Astrocyte (in vitro differentiated cells and primary cell): ENCODE results near the gene KRTAP21-2. TPM values are rescaled to one million over a fixed set of nuclear protein-coding genes. Genes with fewer than 3 reads are reported as not detected.

Experiments
- DNase-seq: peaks from one replicate; pipeline ENCODE4 v3.0.0-alpha.2; 2010; ENCODE audit warnings: low read depth
- FAIRE-seq: peaks from 2 replicates; lab custom pipeline; 2011; peaks lifted over from hg19 to GRCh38; lab: Jason Lieb, UNC
- H2AFZ ChIP-seq: 2 replicates; pipeline ENCODE4 v1.6.0; 2012; ENCODE audit warnings: low read depth, low read length, inconsistent platforms
- H3K27ac ChIP-seq: 2 replicates; pipeline ENCODE4 v1.5.1; 2011; ENCODE audit warnings: low read depth, low read length, inconsistent platforms
- H3K27me3 ChIP-seq: 2 replicates; pipeline ENCODE4 v1.6.0; 2011; ENCODE audit warnings: low read length, inconsistent platforms; ENCODE audit not compliant: insufficient read depth
- H3K36me3 ChIP-seq: 2 replicates; pipeline ENCODE4 v1.5.1; 2011; ENCODE audit warnings: low read length, inconsistent platforms; ENCODE audit not compliant: insufficient read depth
- H3K4me1 ChIP-seq: 2 replicates; pipeline ENCODE4 v1.5.1; 2011; ENCODE audit warnings: low read length, inconsistent platforms; ENCODE audit not compliant: insufficient read depth
- H3K4me2 ChIP-seq: 2 replicates; pipeline ENCODE4 v1.6.0; 2012; ENCODE audit warnings: low read length, inconsistent platforms
- H3K4me3 ChIP-seq: 2 replicates; pipeline ENCODE4 v1.5.1; 2011; ENCODE audit warnings: low read depth, mild to moderate bottlenecking, low read length, inconsistent platforms; ENCODE audit not compliant: insufficient read depth
- H3K79me2 ChIP-seq: 2 replicates; pipeline ENCODE4 v1.6.0; 2012; ENCODE audit warnings: mild to moderate bottlenecking, low read length, inconsistent platforms; ENCODE audit not compliant: insufficient read depth
- H3K9ac ChIP-seq: 2 replicates; pipeline ENCODE4 v1.6.0; 2012; ENCODE audit warnings: mild to moderate bottlenecking, low read length, inconsistent platforms
- H3K9me3 ChIP-seq: 2 replicates; pipeline ENCODE4 v1.5.1; 2012; ENCODE audit warnings: low read depth, mild to moderate bottlenecking, low read length, inconsistent platforms; ENCODE audit not compliant: insufficient read depth
- H4K20me1 ChIP-seq: 2 replicates; pipeline ENCODE4 v1.6.0; 2012; ENCODE audit warnings: low read length, inconsistent platforms; ENCODE audit not compliant: insufficient read depth
- H3K27ac Mint-ChIP-seq: one replicate; pipeline ENCODE4 v1.8.0; 2021; ENCODE audit warnings: mild to moderate bottlenecking, mixed read lengths; ENCODE audit not compliant: unreplicated experiment
- H3K27me3 Mint-ChIP-seq: one replicate; pipeline ENCODE4 v1.8.0; 2021; ENCODE audit warnings: low read depth, mixed read lengths; ENCODE audit not compliant: unreplicated experiment
- H3K36me3 Mint-ChIP-seq: one replicate; pipeline ENCODE4 v1.8.0; 2021; ENCODE audit warnings: low read depth, mixed read lengths; ENCODE audit not compliant: unreplicated experiment
- H3K4me1 Mint-ChIP-seq: one replicate; pipeline ENCODE4 v1.8.0; 2021; ENCODE audit warnings: low read depth, mixed read lengths; ENCODE audit not compliant: unreplicated experiment
- H3K4me3 Mint-ChIP-seq: one replicate; pipeline ENCODE4 v1.8.0; 2021; ENCODE audit warnings: mild to moderate bottlenecking, moderate library complexity, mixed read lengths; ENCODE audit not compliant: unreplicated experiment
- H3K9me3 Mint-ChIP-seq: one replicate; pipeline ENCODE4 v1.8.0; 2021; ENCODE audit warnings: mild to moderate bottlenecking, mixed read lengths; ENCODE audit not compliant: unreplicated experiment
- EZH2 ChIP-seq: IDR thresholded peaks from 2 replicates; pipeline ENCODE4 v1.6.1; 2012; ENCODE audit warnings: mild to moderate bottlenecking, low read length, inconsistent platforms; ENCODE audit not compliant: insufficient read depth
- total RNA-seq: library from RNA; stranded (reverse); gene quantifications from 2 replicates; pipeline ENCODE4 v1.2.1, GENCODE V29; 2021
- TF ChIP-seq, protein P1 (sequence below): IDR thresholded peaks from 2 replicates; pipeline ENCODE4 v1.5.1; 2011; ENCODE audit warnings: low read depth, mild to moderate bottlenecking, inconsistent platforms, low read length, moderate library complexity; ENCODE audit not compliant: insufficient read depth

The KRTAP21-2 gene
- total RNA-seq, 1 donor from 2014 or later, result not detected

DNA sequence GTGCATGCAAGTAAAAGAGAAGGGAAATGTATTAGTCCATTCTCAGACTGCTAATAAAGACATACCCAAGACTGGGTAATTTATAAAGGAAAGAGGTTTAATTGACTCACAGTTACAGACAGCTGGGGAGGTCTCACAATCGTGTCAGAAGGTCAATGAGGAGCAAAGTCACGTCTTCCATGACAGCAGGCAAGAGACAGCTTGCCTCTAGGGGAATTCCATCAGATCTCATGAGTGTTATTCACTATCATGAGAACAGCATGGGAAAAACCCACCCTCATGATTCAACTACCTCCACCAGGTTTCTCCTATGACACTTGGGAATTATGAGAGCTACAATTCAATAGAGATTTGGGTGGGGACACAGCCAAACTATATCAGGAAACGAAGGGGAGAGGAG lies 36.6 kb downstream of the KRTAP21-2 start:
- DNase-seq (no peak), FAIRE-seq (no peak)
- H4K20me1 ChIP-seq, result no peaks in the 10 kb centered on the region
- TF ChIP-seq, protein P1, sequence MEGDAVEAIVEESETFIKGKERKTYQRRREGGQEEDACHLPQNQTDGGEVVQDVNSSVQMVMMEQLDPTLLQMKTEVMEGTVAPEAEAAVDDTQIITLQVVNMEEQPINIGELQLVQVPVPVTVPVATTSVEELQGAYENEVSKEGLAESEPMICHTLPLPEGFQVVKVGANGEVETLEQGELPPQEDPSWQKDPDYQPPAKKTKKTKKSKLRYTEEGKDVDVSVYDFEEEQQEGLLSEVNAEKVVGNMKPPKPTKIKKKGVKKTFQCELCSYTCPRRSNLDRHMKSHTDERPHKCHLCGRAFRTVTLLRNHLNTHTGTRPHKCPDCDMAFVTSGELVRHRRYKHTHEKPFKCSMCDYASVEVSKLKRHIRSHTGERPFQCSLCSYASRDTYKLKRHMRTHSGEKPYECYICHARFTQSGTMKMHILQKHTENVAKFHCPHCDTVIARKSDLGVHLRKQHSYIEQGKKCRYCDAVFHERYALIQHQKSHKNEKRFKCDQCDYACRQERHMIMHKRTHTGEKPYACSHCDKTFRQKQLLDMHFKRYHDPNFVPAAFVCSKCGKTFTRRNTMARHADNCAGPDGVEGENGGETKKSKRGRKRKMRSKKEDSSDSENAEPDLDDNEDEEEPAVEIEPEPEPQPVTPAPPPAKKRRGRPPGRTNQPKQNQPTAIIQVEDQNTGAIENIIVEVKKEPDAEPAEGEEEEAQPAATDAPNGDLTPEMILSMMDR, result no peak
- no peak for TF ChIP-seq EZH2
- no peak overlapping the region for H3K4me3 ChIP-seq
- Mint-ChIP-seq H3K36me3 (no peaks in the 10 kb centered on the region), H3K27ac (no peak overlapping the region), H3K9me3 (peaks cover 3% of the 10 kb centered on the region), H3K4me1 (peaks cover 5% of the 10 kb centered on the region), H3K4me3 (no peak overlapping the region), H3K27me3 (no peaks in the 10 kb centered on the region)
- no peaks in the 10 kb centered on the region for H3K27me3 ChIP-seq
- no peaks in the 10 kb centered on the region for H3K36me3 ChIP-seq
- no peak overlapping the region for H3K4me2 ChIP-seq
- no peaks in the 10 kb centered on the region for H3K79me2 ChIP-seq
- H3K9me3 ChIP-seq, result no peaks in the 10 kb centered on the region
- no peaks in the 10 kb centered on the region for H3K4me1 ChIP-seq
- H3K27ac ChIP-seq, result no peak overlapping the region
- no peak overlapping the region for H2AFZ ChIP-seq
- H3K9ac ChIP-seq, result no peak overlapping the region

DNA sequence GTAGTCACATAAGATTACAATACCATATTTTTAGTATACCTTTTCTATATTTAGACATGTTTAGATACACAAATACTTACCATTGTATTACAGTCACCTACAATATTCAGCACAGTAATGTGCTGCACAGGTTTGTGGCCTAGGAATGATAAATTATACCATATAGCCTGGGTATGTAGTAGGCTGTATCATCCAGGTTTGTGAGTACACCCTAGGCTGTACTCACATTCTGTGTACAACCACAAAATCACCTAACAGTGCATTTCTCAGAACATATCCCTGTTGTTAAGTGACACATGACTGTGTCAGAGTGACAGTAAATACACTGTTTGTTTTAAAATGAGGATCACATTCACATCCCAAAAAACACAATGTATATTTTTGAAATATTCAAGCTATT lies 39.6 kb downstream of the KRTAP21-2 start:
- H3K27me3 Mint-ChIP-seq, result no peaks in the 10 kb centered on the region
- H3K4me3 Mint-ChIP-seq, result no peak overlapping the region
- Histone ChIP-seq H2AFZ (no peak overlapping the region), H3K4me2 (no peak overlapping the region), H3K27me3 (no peaks in the 10 kb centered on the region), H4K20me1 (no peaks in the 10 kb centered on the region), H3K4me1 (no peaks in the 10 kb centered on the region), H3K4me3 (no peak overlapping the region), H3K27ac (no peak overlapping the region), H3K79me2 (no peaks in the 10 kb centered on the region), H3K9me3 (no peaks in the 10 kb centered on the region), H3K9ac (no peak overlapping the region), H3K36me3 (no peaks in the 10 kb centered on the region)
- TF ChIP-seq, protein P1, result no peak
- no peak overlapping the region for H3K27ac Mint-ChIP-seq
- FAIRE-seq (no peak), DNase-seq (no peak)
- H3K9me3 Mint-ChIP-seq, result peaks cover 1% of the 10 kb centered on the region
- H3K4me1 Mint-ChIP-seq, result no peaks in the 10 kb centered on the region
- H3K36me3 Mint-ChIP-seq, result no peaks in the 10 kb centered on the region

Other genes with a start within 250 kb of the KRTAP21-2 start
- gene KRTAP19-5, start 245.1 kb downstream of the KRTAP21-2 start, total RNA-seq, result not detected in 2 replicates
- not detected in 2 replicates for gene KRTAP19-6, start 205.4 kb downstream of the KRTAP21-2 start, total RNA-seq
- gene KRTAP19-7, start 185.9 kb downstream of the KRTAP21-2 start, total RNA-seq, result not detected in 2 replicates
- not detected in 2 replicates for gene KRTAP22-2, start 156.9 kb downstream of the KRTAP21-2 start, total RNA-seq
- not detected in 2 replicates for gene KRTAP6-3, start 154.8 kb downstream of the KRTAP21-2 start, total RNA-seq
- not detected in 2 replicates for gene KRTAP6-2, start 148.4 kb downstream of the KRTAP21-2 start, total RNA-seq
- not detected in 2 replicates for gene KRTAP22-1, start 146.2 kb downstream of the KRTAP21-2 start, total RNA-seq
- not detected in 2 replicates for gene KRTAP6-1, start 133.3 kb downstream of the KRTAP21-2 start, total RNA-seq
- not detected in 2 replicates for gene KRTAP20-1, start 130.8 kb downstream of the KRTAP21-2 start, total RNA-seq
- not detected in 2 replicates for gene KRTAP20-4, start 126.6 kb downstream of the KRTAP21-2 start, total RNA-seq
- not detected in 2 replicates for gene KRTAP20-2, start 112.1 kb downstream of the KRTAP21-2 start, total RNA-seq
- not detected in 2 replicates for gene KRTAP20-3, start 104.4 kb downstream of the KRTAP21-2 start, total RNA-seq
- gene KRTAP21-3, start 28.5 kb downstream of the KRTAP21-2 start, total RNA-seq, result not detected in 2 replicates
- not detected in 2 replicates for gene KRTAP21-1, start 8.2 kb upstream of the KRTAP21-2 start, total RNA-seq
- not detected in 2 replicates for gene KRTAP8-1, start 66.0 kb upstream of the KRTAP21-2 start, total RNA-seq
- gene KRTAP7-1, start 82.5 kb upstream of the KRTAP21-2 start, total RNA-seq, result not detected in 2 replicates
- not detected in 2 replicates for gene KRTAP11-1, start 134.3 kb upstream of the KRTAP21-2 start, total RNA-seq